ENCODE results near the gene HCN2. TPM values are rescaled to one million over a fixed set of nuclear protein-coding genes. Genes with fewer than 3 reads are reported as not detected.

HCN2 gene
- 0.21 and 0.24 TPM in 2 replicates for total RNA-seq

DNA sequence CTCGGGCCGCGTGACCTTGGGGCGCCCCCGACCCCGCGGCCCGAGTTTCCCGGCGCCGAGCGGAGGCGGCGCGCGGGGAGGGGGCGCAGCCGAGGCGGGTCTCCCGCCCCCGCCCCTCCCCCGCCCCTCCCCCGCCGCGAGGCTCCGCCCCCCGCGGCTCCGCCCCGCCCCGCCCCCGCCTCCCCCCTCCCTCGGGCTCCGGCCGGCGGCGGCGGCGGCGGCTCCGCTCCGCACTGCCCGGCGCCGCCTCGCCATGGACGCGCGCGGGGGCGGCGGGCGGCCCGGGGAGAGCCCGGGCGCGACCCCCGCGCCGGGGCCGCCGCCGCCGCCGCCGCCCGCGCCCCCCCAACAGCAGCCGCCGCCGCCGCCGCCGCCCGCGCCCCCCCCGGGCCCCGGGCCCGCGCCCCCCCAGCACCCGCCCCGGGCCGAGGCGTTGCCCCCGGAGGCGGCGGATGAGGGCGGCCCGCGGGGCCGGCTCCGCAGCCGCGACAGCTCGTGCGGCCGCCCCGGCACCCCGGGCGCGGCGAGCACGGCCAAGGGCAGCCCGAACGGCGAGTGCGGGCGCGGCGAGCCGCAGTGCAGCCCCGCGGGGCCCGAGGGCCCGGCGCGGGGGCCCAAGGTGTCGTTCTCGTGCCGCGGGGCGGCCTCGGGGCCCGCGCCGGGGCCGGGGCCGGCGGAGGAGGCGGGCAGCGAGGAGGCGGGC lies at the start of gene HCN2:
Gene HCN2 (plus strand): TSS at position 189 of the 703 bp plus-strand sequence. CDS start 65 bp downstream, at position 254.

GRCh38 chr19:543910-544608 lies 45.6 kb upstream of the HCN2 start, which contains the start of gene GZMM:
Gene GZMM (plus strand): TSS chr19:544053. CDS start chr19:544072, 19 bp downstream.

DNA sequence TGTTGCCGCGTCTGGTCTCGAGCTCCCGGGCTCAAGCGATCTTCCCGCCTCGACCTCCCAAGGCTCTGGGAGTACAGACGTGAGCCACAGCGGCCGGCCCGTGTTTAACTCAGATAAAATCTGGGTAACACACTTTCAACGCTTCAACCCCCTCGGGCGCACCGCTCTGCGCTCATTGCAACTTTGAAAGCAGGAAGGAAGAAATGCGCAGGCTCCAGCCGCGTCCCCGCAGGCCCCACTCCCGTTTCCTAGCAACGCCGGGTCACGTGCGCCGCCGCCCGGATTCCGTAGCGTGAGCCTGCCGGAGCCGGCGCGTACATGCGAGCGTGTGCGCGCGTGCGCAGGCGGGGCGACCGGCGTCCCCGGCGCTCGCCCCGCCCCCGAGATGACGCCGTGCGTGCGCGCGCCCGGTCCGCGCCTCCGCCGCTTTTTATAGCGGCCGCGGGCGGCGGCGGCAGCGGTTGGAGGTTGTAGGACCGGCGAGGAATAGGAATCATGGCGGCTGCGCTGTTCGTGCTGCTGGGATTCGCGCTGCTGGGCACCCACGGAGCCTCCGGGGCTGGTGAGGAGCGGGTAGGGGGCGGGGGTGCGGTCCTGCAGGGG lies 17.4 kb upstream of the HCN2 start, which contains the start of gene BSG:
Gene BSG (plus strand): TSS at position 457 of the 603 bp plus-strand sequence. CDS start 39 bp downstream, at position 496.

GRCh38 chr19:633068-633785 lies 43.5 kb downstream of the HCN2 start, which contains the start of gene POLRMT:
Gene POLRMT (minus strand): TSS chr19:633537. CDS start chr19:633512, 25 bp downstream.

DNA sequence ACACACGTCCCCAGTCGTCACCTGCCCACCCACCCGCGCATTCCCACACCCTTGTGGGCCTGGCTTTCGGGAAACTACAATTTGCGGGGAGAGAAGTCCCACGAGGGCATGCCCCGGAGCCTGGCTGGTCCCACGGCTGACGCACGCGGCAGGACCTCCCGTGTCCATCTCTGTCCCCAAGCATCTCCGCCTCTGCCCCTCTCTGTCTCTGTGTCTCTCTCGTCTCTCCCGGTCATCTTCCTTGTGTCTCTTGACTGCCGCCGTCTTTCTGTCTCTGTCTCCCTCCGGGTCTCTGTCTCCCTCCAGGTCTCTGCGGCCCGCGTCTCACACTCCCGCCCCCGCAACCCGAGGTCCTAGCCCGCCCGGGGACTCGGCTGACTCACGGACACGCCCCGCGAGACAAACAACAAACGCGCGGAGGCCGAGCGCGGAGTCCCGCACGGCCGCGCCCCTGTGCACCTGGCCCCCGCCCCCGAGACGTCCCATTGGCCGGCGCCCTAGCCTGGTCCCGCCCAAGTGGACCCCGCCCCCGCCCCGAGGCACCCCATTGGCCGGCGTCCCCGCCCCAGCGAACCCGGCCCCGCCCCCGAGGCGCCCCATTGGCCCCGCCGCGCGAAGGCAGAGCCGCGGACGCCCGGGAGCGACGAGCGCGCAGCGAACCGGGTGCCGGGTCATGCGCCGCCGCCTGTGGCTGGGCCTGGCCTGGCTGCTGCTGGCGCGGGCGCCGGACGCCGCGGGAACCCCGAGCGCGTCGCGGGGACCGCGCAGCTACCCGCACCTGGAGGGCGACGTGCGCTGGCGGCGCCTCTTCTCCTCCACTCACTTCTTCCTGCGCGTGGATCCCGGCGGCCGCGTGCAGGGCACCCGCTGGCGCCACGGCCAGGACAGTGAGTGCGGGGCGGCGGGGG lies 49.8 kb downstream of the HCN2 start, which contains the start of gene FGF22:
Gene FGF22 (plus strand): TSS at position 627 of the 908 bp plus-strand sequence. CDS start 47 bp downstream, at position 674.

GRCh38 chr19:662962-663681 lies 73.4 kb downstream of the HCN2 start, which contains the start of gene RNF126:
Gene RNF126 (minus strand): TSS chr19:663214. CDS start chr19:663121, 93 bp downstream.

Other genes with a start within 250 kb of the HCN2 start
- 6.3 and 31.8 TPM in 2 replicates for gene MIER2, start 245.1 kb upstream of the HCN2 start, total RNA-seq
- gene C2CD4C, start 180.7 kb upstream of the HCN2 start, total RNA-seq = 0.48 and 1.7 TPM in 2 replicates
- 0.85 and 2.4 TPM in 2 replicates for gene SHC2, start 128.8 kb upstream of the HCN2 start, total RNA-seq
- gene MADCAM1, start 93.4 kb upstream of the HCN2 start, total RNA-seq = under 0.01 and 0.43 TPM in 2 replicates
- 19.8 and 40.7 TPM in 2 replicates for gene TPGS1, start 82.4 kb upstream of the HCN2 start, total RNA-seq
- gene CDC34, start 58.1 kb upstream of the HCN2 start, total RNA-seq = 111 and 129 TPM in 2 replicates
- gene GZMM, start 45.8 kb upstream of the HCN2 start, total RNA-seq = not detected in 2 replicates
- gene BSG, start 17.3 kb upstream of the HCN2 start, total RNA-seq = 447 and 481 TPM in 2 replicates
- 34.5 and 37.7 TPM in 2 replicates for gene POLRMT, start 43.7 kb downstream of the HCN2 start, total RNA-seq
- gene FGF22, start 50.0 kb downstream of the HCN2 start, total RNA-seq = not detected in 2 replicates
- gene RNF126, start 73.3 kb downstream of the HCN2 start, total RNA-seq = 50.8 and 79.9 TPM in 2 replicates
- gene FSTL3, start 86.5 kb downstream of the HCN2 start, total RNA-seq = 263 and 426 TPM in 2 replicates
- gene PRSS57, start 105.6 kb downstream of the HCN2 start, total RNA-seq = not detected in 2 replicates
- gene PALM, start 119.1 kb downstream of the HCN2 start, total RNA-seq = under 0.01 and 1.2 TPM in 2 replicates
- 76.4 and 100 TPM in 2 replicates for gene MISP, start 161.2 kb downstream of the HCN2 start, total RNA-seq
- 94.7 and 108 TPM in 2 replicates for gene PTBP1, start 207.6 kb downstream of the HCN2 start, total RNA-seq
- 0.48 TPM in 1 of 2 replicates, not detected in the other for gene PLPPR3, start 232.1 kb downstream of the HCN2 start, total RNA-seq
- gene AZU1, start 238.0 kb downstream of the HCN2 start, total RNA-seq = 0.24 TPM in 1 of 2 replicates, not detected in the other